HG03520 (cell line): ENCODE measurements around the gene TMEM52.

ENCODE experiments used
- ATAC-seq: cut with Tn5 transposase; IDR thresholded peaks from one replicate; pipeline ENCODE4 v1.9.1; 2021; ENCODE audit warnings: mild to moderate bottlenecking, moderate library complexity; ENCODE audit not compliant: unreplicated experiment

Gene TMEM52

DNA sequence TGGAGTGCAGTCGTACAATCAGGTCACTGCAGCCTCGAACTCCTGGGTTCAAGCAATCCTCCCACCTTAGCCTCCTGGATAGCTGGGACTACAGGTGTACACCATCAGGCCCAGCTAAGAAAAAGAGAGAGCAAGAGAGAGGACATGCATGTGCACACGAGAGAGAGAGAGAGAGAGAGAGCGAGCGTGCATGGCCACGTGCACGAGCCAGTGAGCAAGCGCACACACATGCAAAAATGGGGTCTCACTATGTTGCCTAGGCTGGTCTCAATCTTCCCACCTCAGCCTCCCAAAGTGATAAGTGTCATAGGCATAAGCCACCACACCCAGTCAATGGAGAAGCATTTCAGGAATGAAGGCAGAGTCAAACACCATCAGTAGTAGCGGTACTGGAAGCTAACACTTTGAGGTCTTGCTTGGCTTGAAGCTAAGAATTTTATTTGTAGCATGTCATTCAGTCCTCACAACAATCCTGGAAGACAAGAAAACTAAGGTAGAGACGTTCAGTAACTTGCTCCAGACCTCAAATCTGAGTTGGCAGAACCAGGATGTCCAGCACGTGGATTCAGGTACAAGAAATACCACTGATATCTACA, 42.6 kb downstream of the TMEM52 start:
- ATAC-seq = no peak

DNA sequence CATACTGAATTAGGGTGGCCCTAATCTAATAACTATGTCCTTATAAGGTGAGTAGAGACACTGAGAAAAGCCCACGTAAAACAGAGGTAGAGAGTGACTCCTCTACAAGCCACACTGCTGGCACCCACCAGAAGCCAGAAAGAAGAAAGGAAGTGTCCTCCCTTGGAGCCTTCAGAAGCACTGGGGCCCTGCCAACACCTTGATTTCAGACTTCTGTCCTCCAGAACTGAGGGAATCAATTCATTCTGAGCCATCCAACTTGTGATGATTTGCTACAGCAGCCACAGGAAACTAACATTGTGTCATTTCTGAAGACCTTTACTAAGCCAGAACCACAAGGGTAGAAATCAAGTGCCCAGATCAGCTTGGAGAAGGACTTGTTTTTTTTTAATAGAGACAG, 43.1 kb downstream of the TMEM52 start:
- ATAC-seq = no peak

- no peak for ATAC-seq
Observed at GRCh38 chr1:1874901-1875300, 44.2 kb downstream of the TMEM52 start.

GRCh38 chr1:1873186-1873585, 45.9 kb downstream of the TMEM52 start:
- ATAC-seq = no peak

GRCh38 chr1:1872329-1872994, 46.6 kb downstream of the TMEM52 start:
- no peak for ATAC-seq

GRCh38 chr1:1869469-1869868, 49.6 kb downstream of the TMEM52 start:
- ATAC-seq = no peak
